WI38 (cell line): ENCODE results near the gene KMT5C.

ENCODE experiments used
- H3K4me3 ChIP-seq: 2 replicates; pipeline ENCODE4 v1.5.1; 2011; ENCODE audit warnings: low read depth, mild to moderate bottlenecking, control low read depth, low read length
- CTCF ChIP-seq: IDR thresholded peaks from 2 replicates; pipeline ENCODE4 v1.5.1; 2012; ENCODE audit warnings: low read depth, mild to moderate bottlenecking, control low read depth, low read length

KMT5C gene

GRCh38 chr19:55339105-55339888, at the start of gene KMT5C:
KMT5C (plus strand) TSS chr19:55339876; CDS start chr19:55341937, 2,061 bp downstream.
- 0 out of 2 replicates have a peak, but pooled peaks have one; percentile 3 for TF ChIP-seq CTCF
- H3K4me3 ChIP-seq, result peak within 1 kb of the TSS; percentile 75

- TF ChIP-seq CTCF, result no peak
Measured at GRCh38 chr19:55297267-55297666, 42.4 kb upstream of the KMT5C start.

GRCh38 chr19:55299991-55300390, 39.7 kb upstream of the KMT5C start:
- H3K4me3 ChIP-seq, result no peak overlapping the region
- no peak for TF ChIP-seq CTCF

More at GRCh38 chr19:55297267-55297666, 42.4 kb upstream of the KMT5C start:
- H3K4me3 ChIP-seq, result no peak overlapping the region

- TF ChIP-seq CTCF, result no peak
- H3K4me3 ChIP-seq, result no peak overlapping the region
Measured at GRCh38 chr19:55300886-55301458, 38.7 kb upstream of the KMT5C start.

- H3K4me3 ChIP-seq, result peak overlapping the region; percentile 37; the same call in 1 of the 2 replicates
- peak; percentile 85 for TF ChIP-seq CTCF
Measured at GRCh38 chr19:55301459-55302317, 38.0 kb upstream of the KMT5C start.

GRCh38 chr19:55302318-55302703, 37.4 kb upstream of the KMT5C start:
- TF ChIP-seq CTCF, result no peak

GRCh38 chr19:55303477-55303876, 36.2 kb upstream of the KMT5C start:
- no peak for TF ChIP-seq CTCF
- no peak overlapping the region for H3K4me3 ChIP-seq

More at GRCh38 chr19:55302318-55302703, 37.4 kb upstream of the KMT5C start:
- no peak overlapping the region for H3K4me3 ChIP-seq
